C4-2B (cell line): ENCODE data around the gene CENPA.

Source experiments
- ZFX ChIP-seq: fragments of 450-650 bp; IDR thresholded peaks from 2 replicates; pipeline ENCODE4 v1.6.1; 2017
- TF ChIP-seq, protein P1 (sequence below): fragments of 450-650 bp; conservative IDR thresholded peaks from 2 replicates; pipeline ENCODE4 v1.5.1; 2017; ENCODE audit warnings: mild to moderate bottlenecking

DNA sequence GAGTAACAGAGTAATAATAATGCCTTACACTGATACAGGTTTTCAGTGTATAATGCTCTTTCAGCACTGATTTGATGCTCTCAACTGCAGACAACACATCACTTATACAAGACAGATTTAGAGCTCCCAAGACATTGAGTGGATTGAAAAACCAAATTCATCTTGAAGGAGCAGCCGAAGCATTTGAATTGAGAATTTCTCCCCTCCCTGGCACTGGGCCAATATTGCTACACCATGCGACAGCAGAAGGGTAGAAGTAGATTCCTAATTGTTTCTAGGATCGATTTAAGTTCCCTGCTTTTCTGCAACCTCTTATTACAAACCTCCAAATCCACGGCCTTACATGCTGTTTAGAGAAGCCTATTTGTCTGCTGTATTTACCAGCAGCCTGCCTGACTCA lies 15.5 kb downstream of the CENPA start:
- TF ChIP-seq, protein P1, sequence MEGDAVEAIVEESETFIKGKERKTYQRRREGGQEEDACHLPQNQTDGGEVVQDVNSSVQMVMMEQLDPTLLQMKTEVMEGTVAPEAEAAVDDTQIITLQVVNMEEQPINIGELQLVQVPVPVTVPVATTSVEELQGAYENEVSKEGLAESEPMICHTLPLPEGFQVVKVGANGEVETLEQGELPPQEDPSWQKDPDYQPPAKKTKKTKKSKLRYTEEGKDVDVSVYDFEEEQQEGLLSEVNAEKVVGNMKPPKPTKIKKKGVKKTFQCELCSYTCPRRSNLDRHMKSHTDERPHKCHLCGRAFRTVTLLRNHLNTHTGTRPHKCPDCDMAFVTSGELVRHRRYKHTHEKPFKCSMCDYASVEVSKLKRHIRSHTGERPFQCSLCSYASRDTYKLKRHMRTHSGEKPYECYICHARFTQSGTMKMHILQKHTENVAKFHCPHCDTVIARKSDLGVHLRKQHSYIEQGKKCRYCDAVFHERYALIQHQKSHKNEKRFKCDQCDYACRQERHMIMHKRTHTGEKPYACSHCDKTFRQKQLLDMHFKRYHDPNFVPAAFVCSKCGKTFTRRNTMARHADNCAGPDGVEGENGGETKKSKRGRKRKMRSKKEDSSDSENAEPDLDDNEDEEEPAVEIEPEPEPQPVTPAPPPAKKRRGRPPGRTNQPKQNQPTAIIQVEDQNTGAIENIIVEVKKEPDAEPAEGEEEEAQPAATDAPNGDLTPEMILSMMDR: no peak
- TF ChIP-seq ZFX: no peak
